Activated T-helper 2 cell treated with anti-CD3 and anti-CD28 coated beads, Interferon-gamma antibody, Interleukin-2, Interleukin-4, amounts not matched to agents 10 μg/mL and 5 μg/mL and 100 μg/mL, durations not matched to agents 14 hours and 24 hours and 36 hours (primary cell): Measurements from ENCODE around the gene TRIO. TPM values are rescaled to one million over a fixed set of nuclear protein-coding genes. Genes with fewer than 3 reads are reported as not detected.

Experiments used
- DNase-seq: peaks from one replicate; pipeline ENCODE4 v3.0.0; 2021; ENCODE audit warnings: low spot score
- H3K27ac Mint-ChIP-seq: one replicate; pipeline ENCODE4 v1.8.0; 2021; ENCODE audit warnings: mixed read lengths
- H3K27me3 Mint-ChIP-seq: one replicate; pipeline ENCODE4 v1.8.0; 2021; ENCODE audit warnings: low read depth, mixed read lengths
- H3K36me3 Mint-ChIP-seq: one replicate; pipeline ENCODE4 v1.8.0; 2021; ENCODE audit warnings: low read depth, mixed read lengths
- H3K4me1 Mint-ChIP-seq: one replicate; pipeline ENCODE4 v1.8.0; 2021; ENCODE audit warnings: low read depth, mixed read lengths
- H3K4me3 Mint-ChIP-seq: one replicate; pipeline ENCODE4 v1.8.0; 2021; ENCODE audit warnings: low read depth, mild to moderate bottlenecking, moderate library complexity, mixed read lengths
- H3K9me3 Mint-ChIP-seq: one replicate; pipeline ENCODE4 v1.8.0; 2021; ENCODE audit warnings: mixed read lengths
- intact Hi-C: fragments of 100-400 bp; cut with micrococcal nuclease; formaldehyde crosslinking; loops from one replicate; pipeline ENCODE4 v1.15.1; 2023
- total RNA-seq: library from RNA; stranded (reverse); gene quantifications from 2 replicates; pipeline ENCODE4 v1.2.3, GENCODE V29; 2022

TRIO gene
- total RNA-seq, 1 donor from 2014 or later, result 28.7 TPM

DNA sequence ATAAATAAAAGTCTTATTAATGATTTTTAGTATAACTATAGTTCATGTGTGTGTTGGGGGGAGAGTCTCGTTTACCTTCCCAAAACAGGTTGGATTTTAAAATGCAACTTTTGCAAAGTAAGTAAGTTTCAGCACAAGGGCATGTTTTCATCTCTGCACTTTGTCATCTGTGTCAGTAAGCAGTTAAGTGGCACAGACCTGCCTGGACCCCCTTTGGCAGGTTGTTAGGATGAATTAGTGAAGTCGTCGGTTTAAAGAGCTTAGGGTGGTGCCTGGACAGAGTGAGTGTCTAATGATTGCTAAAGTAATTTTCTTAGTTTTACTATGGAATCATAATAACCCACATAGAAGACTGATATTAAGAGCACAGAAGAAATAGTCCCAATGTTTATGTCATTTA lies 74.9 kb downstream of the TRIO start:
- intact Hi-C loops, result no loop called here
- DNase-seq, result no peak
- H3K4me1 Mint-ChIP-seq, result peaks cover 4% of the 10 kb centered on the region
- H3K4me3 Mint-ChIP-seq, result no peak overlapping the region
- peaks cover 28% of the 10 kb centered on the region for H3K27me3 Mint-ChIP-seq
- H3K27ac Mint-ChIP-seq, result no peak overlapping the region
- H3K36me3 Mint-ChIP-seq, result no peaks in the 10 kb centered on the region
- H3K9me3 Mint-ChIP-seq, result no peaks in the 10 kb centered on the region

DNA sequence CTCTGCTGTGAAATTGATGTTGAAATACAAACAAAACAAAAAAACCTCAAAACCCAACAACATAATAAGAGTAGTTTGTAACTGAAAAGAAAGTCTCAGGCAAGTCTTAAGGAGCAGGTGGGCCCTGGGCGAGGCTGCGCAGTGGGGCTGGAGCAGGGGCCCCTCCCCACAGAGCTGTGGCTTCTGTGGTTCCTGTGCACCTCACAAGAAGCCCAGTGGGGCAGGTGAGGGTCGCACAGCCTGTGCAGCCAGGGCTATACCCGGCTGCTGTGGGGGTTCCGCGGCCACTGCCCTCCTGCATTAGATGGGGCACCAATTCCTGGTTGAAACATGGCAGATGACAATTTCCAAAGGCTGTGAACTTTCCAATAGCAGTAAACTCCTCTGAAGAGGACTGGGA lies 75.3 kb downstream of the TRIO start:
- Mint-ChIP-seq H3K4me3 (no peak overlapping the region), H3K27me3 (peaks cover 32% of the 10 kb centered on the region), H3K27ac (no peak overlapping the region), H3K4me1 (peaks cover 8% of the 10 kb centered on the region), H3K9me3 (no peaks in the 10 kb centered on the region), H3K36me3 (no peaks in the 10 kb centered on the region)
- no peak for DNase-seq
- intact Hi-C loops, result no loop called here

- Mint-ChIP-seq H3K9me3 (no peaks in the 10 kb centered on the region), H3K27ac (no peak overlapping the region), H3K27me3 (peaks cover 32% of the 10 kb centered on the region), H3K4me3 (no peak overlapping the region), H3K4me1 (peaks cover 8% of the 10 kb centered on the region), H3K36me3 (no peaks in the 10 kb centered on the region)
- intact Hi-C loops, result no loop called here
- DNase-seq, result no peak
These were observed 75.9 kb downstream of the TRIO start for GRCh38 chr5:14218897-14219573.

- no peak for DNase-seq
- H3K4me3 Mint-ChIP-seq, result no peak overlapping the region
- intact Hi-C loops, result no loop called here
- H3K27me3 Mint-ChIP-seq, result peaks cover 26% of the 10 kb centered on the region
- H3K36me3 Mint-ChIP-seq, result no peaks in the 10 kb centered on the region
- H3K27ac Mint-ChIP-seq, result no peak overlapping the region
- no peaks in the 10 kb centered on the region for H3K9me3 Mint-ChIP-seq
- H3K4me1 Mint-ChIP-seq, result peaks cover 8% of the 10 kb centered on the region
These were observed 76.8 kb downstream of the TRIO start for GRCh38 chr5:14219800-14220512.

- Mint-ChIP-seq H3K9me3 (no peaks in the 10 kb centered on the region), H3K36me3 (no peaks in the 10 kb centered on the region), H3K27me3 (peaks cover 23% of the 10 kb centered on the region), H3K4me1 (peaks cover 8% of the 10 kb centered on the region), H3K4me3 (no peak overlapping the region), H3K27ac (no peak overlapping the region)
- intact Hi-C loops, result no loop called here
- no peak for DNase-seq
These were observed 77.5 kb downstream of the TRIO start for GRCh38 chr5:14220642-14221041.

- Mint-ChIP-seq H3K9me3 (no peaks in the 10 kb centered on the region), H3K4me3 (no peak overlapping the region), H3K36me3 (no peaks in the 10 kb centered on the region), H3K4me1 (peaks cover 8% of the 10 kb centered on the region), H3K27ac (no peak overlapping the region), H3K27me3 (peaks cover 22% of the 10 kb centered on the region)
- intact Hi-C loops, result no loop called here
- no peak for DNase-seq
These were observed 78.6 kb downstream of the TRIO start for GRCh38 chr5:14221732-14222131.

- Mint-ChIP-seq H3K27ac (no peak overlapping the region), H3K4me1 (peaks cover 8% of the 10 kb centered on the region), H3K4me3 (no peak overlapping the region), H3K9me3 (no peaks in the 10 kb centered on the region), H3K36me3 (no peaks in the 10 kb centered on the region), H3K27me3 (peaks cover 22% of the 10 kb centered on the region)
- no peak for DNase-seq
- intact Hi-C loops, result no loop called here
These were observed 79.1 kb downstream of the TRIO start for GRCh38 chr5:14222206-14222605.

GRCh38 chr5:14223372-14223771 lies 80.2 kb downstream of the TRIO start:
- Mint-ChIP-seq H3K9me3 (no peaks in the 10 kb centered on the region), H3K27me3 (peaks cover 23% of the 10 kb centered on the region), H3K4me3 (no peak overlapping the region), H3K4me1 (peaks cover 8% of the 10 kb centered on the region), H3K27ac (no peak overlapping the region), H3K36me3 (no peaks in the 10 kb centered on the region)
- intact Hi-C loops, result no loop called here
- no peak for DNase-seq

DNA sequence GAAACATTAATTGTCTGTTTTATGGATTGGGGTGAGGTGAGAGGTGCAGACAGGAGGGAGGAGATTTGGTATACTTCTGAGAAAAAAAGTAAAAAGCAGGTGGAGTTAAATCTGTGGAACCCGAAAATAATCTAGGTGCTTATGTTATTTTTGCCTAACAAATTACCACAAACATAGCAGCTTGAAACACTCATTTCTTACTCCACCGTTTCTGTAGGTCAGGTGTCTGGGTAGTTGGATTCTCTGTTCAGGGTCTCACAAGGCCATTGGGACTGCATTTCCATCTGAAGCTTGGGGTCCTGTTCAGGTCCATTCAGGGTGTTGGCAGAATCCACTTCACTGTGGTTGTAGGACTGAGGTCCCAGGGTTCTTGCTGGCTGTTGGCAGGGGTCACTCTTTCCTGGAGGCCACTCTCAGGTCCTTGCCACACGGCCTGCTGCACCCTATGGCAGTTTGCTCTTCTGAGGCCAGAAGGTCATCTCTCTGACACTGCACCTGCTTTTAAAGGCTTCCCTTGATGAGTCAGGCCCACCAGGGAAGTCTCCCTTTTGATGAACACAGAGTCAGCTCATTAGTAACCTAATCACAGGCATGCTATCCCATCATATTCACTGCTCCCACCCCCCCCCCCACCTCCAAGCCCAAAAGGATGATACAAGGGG lies 82.2 kb downstream of the TRIO start:
- Mint-ChIP-seq H3K27ac (no peak overlapping the region), H3K9me3 (no peaks in the 10 kb centered on the region), H3K4me3 (no peak overlapping the region), H3K27me3 (peaks cover 14% of the 10 kb centered on the region), H3K4me1 (peaks cover 8% of the 10 kb centered on the region), H3K36me3 (no peaks in the 10 kb centered on the region)
- no peak for DNase-seq
- intact Hi-C loops, result no loop called here

GRCh38 chr5:14226149-14226548 lies 83.0 kb downstream of the TRIO start:
- Mint-ChIP-seq H3K9me3 (no peaks in the 10 kb centered on the region), H3K27ac (no peak overlapping the region), H3K4me1 (peaks cover 8% of the 10 kb centered on the region), H3K36me3 (no peaks in the 10 kb centered on the region), H3K27me3 (peaks cover 14% of the 10 kb centered on the region), H3K4me3 (no peak overlapping the region)
- intact Hi-C loops, result no loop called here
- DNase-seq, result no peak

DNA sequence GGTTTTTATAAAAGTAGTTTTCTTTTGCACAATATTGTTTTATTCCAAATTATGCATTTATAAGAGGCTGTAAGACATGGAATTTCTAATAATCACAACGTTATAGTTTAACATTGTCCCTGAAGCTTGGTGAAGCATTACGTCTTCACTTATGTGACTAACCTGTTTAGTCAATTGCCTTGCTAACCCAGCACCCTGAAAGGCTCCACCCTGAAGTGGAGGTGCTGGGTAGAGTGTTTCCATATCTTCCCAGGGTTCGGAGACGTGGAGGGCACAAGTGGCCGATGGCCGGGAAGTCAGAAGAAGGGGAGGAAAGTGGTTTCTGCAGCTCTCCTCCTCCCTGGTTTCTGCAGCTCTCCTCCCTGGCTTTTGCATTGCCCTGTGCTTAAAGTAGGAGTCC lies 83.4 kb downstream of the TRIO start:
- Mint-ChIP-seq H3K27ac (no peak overlapping the region), H3K4me3 (no peak overlapping the region), H3K4me1 (peaks cover 8% of the 10 kb centered on the region), H3K36me3 (no peaks in the 10 kb centered on the region), H3K27me3 (peaks cover 11% of the 10 kb centered on the region), H3K9me3 (no peaks in the 10 kb centered on the region)
- intact Hi-C loops, result no loop called here
- DNase-seq, result no peak

DNA sequence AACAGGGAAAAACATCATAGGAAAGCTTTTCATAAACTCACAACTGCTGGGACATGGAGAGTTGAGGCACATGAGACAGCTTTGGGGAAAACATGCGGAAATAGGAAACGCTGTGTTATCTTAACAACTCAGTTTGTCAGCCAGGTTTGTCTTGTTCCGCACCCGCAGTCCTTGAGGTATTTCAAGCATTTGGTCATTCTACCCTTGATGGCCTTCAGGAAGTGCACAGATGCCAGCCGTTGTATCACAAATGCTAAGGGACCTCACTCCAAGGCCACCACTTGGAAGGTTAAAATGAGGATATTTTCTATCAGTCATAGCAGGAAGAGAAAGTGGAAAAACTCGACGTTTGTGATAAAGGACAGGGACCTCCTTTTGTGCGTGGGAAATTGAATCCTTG lies 83.8 kb downstream of the TRIO start:
- no peaks in the 10 kb centered on the region for H3K9me3 Mint-ChIP-seq

DNA sequence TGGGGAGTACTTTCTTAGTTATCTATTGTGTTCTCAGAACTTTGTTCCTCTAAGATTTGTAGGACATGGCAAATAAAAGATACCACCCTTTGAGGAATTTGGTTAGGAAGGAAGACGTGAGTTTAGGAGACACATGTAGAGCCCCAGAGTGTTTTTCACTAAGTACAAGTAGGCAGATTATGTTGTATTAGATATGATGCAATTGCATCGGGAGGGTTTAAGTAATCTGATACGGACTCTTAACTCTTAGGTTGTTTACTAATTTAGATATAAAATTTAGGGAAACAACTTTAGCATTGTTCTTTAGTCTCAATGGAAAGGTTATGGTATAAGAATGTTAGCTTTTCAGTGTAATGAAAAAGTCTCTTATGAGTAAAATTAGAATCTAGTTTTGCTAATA lies 84.4 kb downstream of the TRIO start:
- no peak for DNase-seq
- H3K36me3 Mint-ChIP-seq, result no peaks in the 10 kb centered on the region
- no peaks in the 10 kb centered on the region for H3K9me3 Mint-ChIP-seq
- intact Hi-C loops, result no loop called here
- H3K4me3 Mint-ChIP-seq, result no peak overlapping the region
- peaks cover 9% of the 10 kb centered on the region for H3K27me3 Mint-ChIP-seq
- no peak overlapping the region for H3K27ac Mint-ChIP-seq
- H3K4me1 Mint-ChIP-seq, result peaks cover 6% of the 10 kb centered on the region

More for the DNA sequence above, 83.8 kb downstream of the TRIO start:
- no peak overlapping the region for H3K4me3 Mint-ChIP-seq
- H3K4me1 Mint-ChIP-seq, result peaks cover 6% of the 10 kb centered on the region
- no peak overlapping the region for H3K27ac Mint-ChIP-seq
- peaks cover 9% of the 10 kb centered on the region for H3K27me3 Mint-ChIP-seq
- no peak for DNase-seq
- H3K36me3 Mint-ChIP-seq, result no peaks in the 10 kb centered on the region
- intact Hi-C loops, result no loop called here
